ENCODE data around the gene ARPC5. TPM values are rescaled to one million over a fixed set of nuclear protein-coding genes. Genes with fewer than 3 reads are reported as not detected.

ARPC5 gene
- total RNA-seq, 1 experiment from 2014 or later, result 104 TPM

DNA sequence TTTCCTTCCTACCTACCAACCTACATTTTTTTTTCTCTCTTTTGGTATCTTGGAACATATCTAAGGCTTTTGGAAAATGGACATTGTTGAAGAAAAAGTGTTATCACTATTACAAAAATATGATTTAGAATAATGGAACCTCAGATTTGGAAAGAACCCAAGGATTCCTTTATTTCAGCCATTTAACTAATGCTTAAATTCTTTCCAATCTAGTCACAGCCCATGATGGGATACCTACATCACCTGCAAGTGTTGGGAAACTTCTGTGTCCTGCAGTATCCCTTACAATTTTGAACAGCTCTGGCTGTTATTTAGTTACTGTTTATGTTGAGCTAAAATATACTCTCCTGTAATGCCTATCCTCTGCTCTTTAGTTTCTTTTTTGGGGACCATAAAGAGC lies 39.8 kb upstream of the ARPC5 start:
- intact Hi-C loops (cut with micrococcal nuclease; ENCODE audit: unreplicated experiment), result no loop called here
- CTCF ChIA-PET, result no interaction called here

DNA sequence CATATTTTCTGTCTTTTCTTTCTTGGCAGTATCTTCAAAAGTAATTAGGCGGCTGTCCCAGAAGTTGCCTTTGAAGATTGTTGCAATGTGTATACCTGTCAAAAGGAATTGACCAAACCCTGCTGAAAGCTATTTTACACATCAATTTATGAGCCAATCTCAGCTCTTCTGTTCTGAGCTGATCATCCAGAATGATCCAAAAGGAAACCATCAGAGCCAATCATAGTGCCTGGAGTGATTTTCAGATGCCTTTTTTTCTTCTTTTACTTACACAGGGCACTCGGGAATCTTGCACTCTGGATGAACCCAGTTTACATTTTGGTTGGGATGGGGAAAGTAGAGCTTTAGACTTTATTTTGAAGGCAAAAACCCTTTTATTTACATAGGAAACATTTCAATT lies 39.3 kb upstream of the ARPC5 start:
- intact Hi-C loops (cut with micrococcal nuclease; ENCODE audit: unreplicated experiment), result no loop called here
- POLR2A ChIA-PET, result no interaction called here
- no peak for TF ChIP-seq TCF7L2 (IDR thresholded peaks at IDR 0.05; ENCODE audit: low read depth, low read length)
- TF ChIP-seq CTCF (IDR thresholded peaks at IDR 0.05), result no peak
- no peak for TF ChIP-seq SIN3A (IDR thresholded peaks at IDR 0.05; ENCODE audit: borderline replicate concordance, insufficient read depth, low read depth, low read length)
- no peak for TF ChIP-seq POLR2AphosphoS5 (IDR thresholded peaks at IDR 0.05; ENCODE audit: low read depth, low read length)
- TF ChIP-seq REST (IDR thresholded peaks at IDR 0.05; ENCODE audit: insufficient read depth in 1 of 2, low read depth in 2 of 2, low read length in 1 of 2), result no peak

More for the DNA sequence above, 39.8 kb upstream of the ARPC5 start:
- in situ Hi-C loops (cut with HindIII; ENCODE audit: low pct_unique_long_range_greater_than_20kb, low sequenced_read_pairs), result no loop called here
- POLR2A ChIA-PET, result no interaction called here
- DNase-seq (ENCODE audit: low read depth, low spot score) (no peak), ATAC-seq (no peak)
- no peaks in the 10 kb centered on the region for H3K36me3 ChIP-seq (ENCODE audit: control insufficient read depth, insufficient read depth, low read length)
- no peak for TF ChIP-seq SIN3A (IDR thresholded peaks at IDR 0.05; ENCODE audit: borderline replicate concordance, insufficient read depth, low read depth, low read length)
- TF ChIP-seq POLR2AphosphoS5 (IDR thresholded peaks at IDR 0.05; ENCODE audit: low read depth, low read length), result no peak
- TF ChIP-seq REST (IDR thresholded peaks at IDR 0.05; ENCODE audit: insufficient read depth in 1 of 2, low read depth in 2 of 2, low read length in 1 of 2), result no peak
- no peak for TF ChIP-seq CTCF (IDR thresholded peaks at IDR 0.05)
- no peak overlapping the region for H3K4me3 ChIP-seq (ENCODE audit: low read depth in 2 of 2, low read length in 2 of 2)
- no peaks in the 10 kb centered on the region; the same call in 1 of the 2 replicates for H3K27me3 ChIP-seq (ENCODE audit: control insufficient read depth, insufficient read depth, low read length)
- BruUV-seq (replicated peaks), result no TSS peak
- no peaks in the 10 kb centered on the region for H3K4me1 ChIP-seq (ENCODE audit: control insufficient read depth, insufficient read depth, low read length)
- no peaks in the 10 kb centered on the region for H3K9me3 ChIP-seq (ENCODE audit: control insufficient read depth, insufficient read depth, low read depth, low read length)
- no peak overlapping the region for H3K27ac ChIP-seq (ENCODE audit: low read length)

More for the DNA sequence above, 39.3 kb upstream of the ARPC5 start:
- CTCF ChIA-PET, result no interaction called here
- Histone ChIP-seq H3K27me3 (ENCODE audit: control insufficient read depth, insufficient read depth, low read length) (no peaks in the 10 kb centered on the region; the same call in 1 of the 2 replicates), H3K27ac (ENCODE audit: low read length) (no peak overlapping the region), H3K4me1 (ENCODE audit: control insufficient read depth, insufficient read depth, low read length) (no peaks in the 10 kb centered on the region), H3K9me3 (ENCODE audit: control insufficient read depth, insufficient read depth, low read depth, low read length) (no peaks in the 10 kb centered on the region), H3K36me3 (ENCODE audit: control insufficient read depth, insufficient read depth, low read length) (no peaks in the 10 kb centered on the region), H3K4me3 (ENCODE audit: low read depth in 2 of 2, low read length in 2 of 2) (no peak overlapping the region)
- in situ Hi-C loops (cut with HindIII; ENCODE audit: low pct_unique_long_range_greater_than_20kb, low sequenced_read_pairs), result no loop called here
- no TSS peak for BruUV-seq (replicated peaks)
- DNase-seq (ENCODE audit: low read depth, low spot score) (no peak), ATAC-seq (no peak)
